ENCODE results near the gene SH2D4B.

Gene SH2D4B

GRCh38 chr10:80498078-80498832 is 39.4 kb upstream of the SH2D4B start:
- H3K4me2 ChIP-seq, result no peak overlapping the region
- TF ChIP-seq CTCF (conservative IDR thresholded peaks at IDR 0.05; ENCODE audit: low read depth, low read length), result no peak
- no peak overlapping the region for H2AFZ ChIP-seq (ENCODE audit: low read depth)
- no peaks in the 10 kb centered on the region for H3K27me3 ChIP-seq (ENCODE audit: insufficient read depth, low read depth)
- no peaks in the 10 kb centered on the region for H3K79me2 ChIP-seq (ENCODE audit: insufficient read depth, low read depth)
- H3K4me3 ChIP-seq (IDR thresholded peaks at IDR 0.05; ENCODE audit: insufficient read depth, low read depth, low read length), result no peak overlapping the region
- peaks cover 3% of the 10 kb centered on the region for H3K4me1 ChIP-seq (ENCODE audit: low read depth, poor library complexity, severe bottlenecking)
- no peak overlapping the region for H3K27ac ChIP-seq
- no peak overlapping the region for H3K9ac ChIP-seq
- H3K36me3 ChIP-seq (ENCODE audit: insufficient read depth), result no peaks in the 10 kb centered on the region
- no peaks in the 10 kb centered on the region for H4K20me1 ChIP-seq (ENCODE audit: insufficient read depth)

- H3K4me1 ChIP-seq (ENCODE audit: low read depth, poor library complexity, severe bottlenecking), result peaks cover 3% of the 10 kb centered on the region
- H3K4me2 ChIP-seq, result no peak overlapping the region
- H3K36me3 ChIP-seq (ENCODE audit: insufficient read depth), result no peaks in the 10 kb centered on the region
- H3K27me3 ChIP-seq (ENCODE audit: insufficient read depth, low read depth), result no peaks in the 10 kb centered on the region
- no peak overlapping the region for H3K27ac ChIP-seq
- no peak overlapping the region for H3K4me3 ChIP-seq (IDR thresholded peaks at IDR 0.05; ENCODE audit: insufficient read depth, low read depth, low read length)
- TF ChIP-seq CTCF (conservative IDR thresholded peaks at IDR 0.05; ENCODE audit: low read depth, low read length), result no peak
- no peak overlapping the region for H2AFZ ChIP-seq (ENCODE audit: low read depth)
- no peak overlapping the region for H3K9ac ChIP-seq
- H3K79me2 ChIP-seq (ENCODE audit: insufficient read depth, low read depth), result no peaks in the 10 kb centered on the region
- no peaks in the 10 kb centered on the region for H4K20me1 ChIP-seq (ENCODE audit: insufficient read depth)
These were observed 38.6 kb upstream of the SH2D4B start for GRCh38 chr10:80498833-80499741.

GRCh38 chr10:80500572-80501380 is 36.9 kb upstream of the SH2D4B start:
- Histone ChIP-seq H3K79me2 (ENCODE audit: insufficient read depth, low read depth) (no peaks in the 10 kb centered on the region), H3K36me3 (ENCODE audit: insufficient read depth) (no peaks in the 10 kb centered on the region), H4K20me1 (ENCODE audit: insufficient read depth) (no peaks in the 10 kb centered on the region), H3K4me2 (no peak overlapping the region), H3K9ac (no peak overlapping the region), H3K4me1 (ENCODE audit: low read depth, poor library complexity, severe bottlenecking) (peaks cover 3% of the 10 kb centered on the region), H3K4me3 (IDR thresholded peaks at IDR 0.05; ENCODE audit: insufficient read depth, low read depth, low read length) (no peak overlapping the region), H2AFZ (ENCODE audit: low read depth) (no peak overlapping the region), H3K27me3 (ENCODE audit: insufficient read depth, low read depth) (no peaks in the 10 kb centered on the region), H3K27ac (no peak overlapping the region)
- TF ChIP-seq CTCF (conservative IDR thresholded peaks at IDR 0.05; ENCODE audit: low read depth, low read length), result no peak

GRCh38 chr10:80501381-80501912 is 36.3 kb upstream of the SH2D4B start:
- Histone ChIP-seq H4K20me1 (ENCODE audit: insufficient read depth) (no peaks in the 10 kb centered on the region), H3K79me2 (ENCODE audit: insufficient read depth, low read depth) (no peaks in the 10 kb centered on the region), H3K4me1 (ENCODE audit: low read depth, poor library complexity, severe bottlenecking) (peaks cover 3% of the 10 kb centered on the region), H3K36me3 (ENCODE audit: insufficient read depth) (no peaks in the 10 kb centered on the region), H3K9ac (no peak overlapping the region), H2AFZ (ENCODE audit: low read depth) (no peak overlapping the region), H3K27me3 (ENCODE audit: insufficient read depth, low read depth) (no peaks in the 10 kb centered on the region), H3K4me2 (no peak overlapping the region), H3K4me3 (IDR thresholded peaks at IDR 0.05; ENCODE audit: insufficient read depth, low read depth, low read length) (no peak overlapping the region), H3K27ac (no peak overlapping the region)
- no peak for TF ChIP-seq CTCF (conservative IDR thresholded peaks at IDR 0.05; ENCODE audit: low read depth, low read length)
